ENCODE data around the gene RPS6KB1.
"Not testable (repeated sequence)": the region's sequence is repeated elsewhere in the genome, so short reads cannot be mapped to it uniquely, and the experiment has no call there.

RPS6KB1 gene

DNA sequence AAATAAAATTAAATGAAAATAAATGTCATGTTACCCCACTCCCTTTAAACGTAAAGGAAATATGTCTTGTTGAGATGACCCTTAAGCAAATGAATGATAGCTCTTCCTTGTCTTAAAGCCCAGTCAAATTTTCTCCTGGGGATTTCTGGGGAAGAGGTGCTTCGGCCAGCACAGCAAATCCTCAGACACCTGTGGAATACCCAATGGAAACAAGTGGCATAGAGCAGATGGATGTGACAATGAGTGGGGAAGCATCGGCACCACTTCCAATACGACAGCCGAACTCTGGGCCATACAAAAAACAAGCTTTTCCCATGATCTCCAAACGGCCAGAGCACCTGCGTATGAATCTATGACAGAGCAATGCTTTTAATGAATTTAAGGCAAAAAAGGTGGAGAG is 53.5 kb downstream of the RPS6KB1 start:
- DNase-seq, result not testable (repeated sequence)

DNA sequence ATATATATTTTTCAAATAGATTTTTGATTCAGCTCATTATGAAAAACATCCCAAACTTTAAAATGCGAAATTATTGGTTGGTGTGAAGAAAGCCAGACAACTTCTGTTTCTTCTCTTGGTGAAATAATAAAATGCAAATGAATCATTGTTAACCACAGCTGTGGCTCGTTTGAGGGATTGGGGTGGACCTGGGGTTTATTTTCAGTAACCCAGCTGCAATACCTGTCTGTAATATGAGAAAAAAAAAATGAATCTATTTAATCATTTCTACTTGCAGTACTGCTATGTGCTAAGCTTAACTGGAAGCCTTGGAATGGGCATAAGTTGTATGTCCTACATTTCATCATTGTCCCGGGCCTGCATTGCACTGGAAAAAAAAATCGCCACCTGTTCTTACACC is 54.4 kb downstream of the RPS6KB1 start:
- not testable (repeated sequence) for DNase-seq

DNA sequence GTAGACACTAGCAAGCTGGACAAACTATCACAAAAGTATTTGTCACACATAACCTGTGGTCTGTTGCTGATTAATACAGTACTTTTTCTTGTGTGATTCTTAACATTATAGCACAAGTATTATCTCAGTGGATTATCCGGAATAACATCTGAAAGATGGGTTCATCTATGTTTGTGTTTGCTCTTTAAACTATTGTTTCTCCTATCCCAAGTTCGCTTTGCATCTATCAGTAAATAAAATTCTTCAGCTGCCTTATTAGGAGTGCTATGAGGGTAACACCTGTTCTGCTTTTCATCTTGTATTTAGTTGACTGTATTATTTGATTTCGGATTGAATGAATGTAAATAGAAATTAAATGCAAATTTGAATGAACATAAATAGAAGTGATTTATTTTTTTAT is 57.1 kb downstream of the RPS6KB1 start:
- no peak for DNase-seq

DNA sequence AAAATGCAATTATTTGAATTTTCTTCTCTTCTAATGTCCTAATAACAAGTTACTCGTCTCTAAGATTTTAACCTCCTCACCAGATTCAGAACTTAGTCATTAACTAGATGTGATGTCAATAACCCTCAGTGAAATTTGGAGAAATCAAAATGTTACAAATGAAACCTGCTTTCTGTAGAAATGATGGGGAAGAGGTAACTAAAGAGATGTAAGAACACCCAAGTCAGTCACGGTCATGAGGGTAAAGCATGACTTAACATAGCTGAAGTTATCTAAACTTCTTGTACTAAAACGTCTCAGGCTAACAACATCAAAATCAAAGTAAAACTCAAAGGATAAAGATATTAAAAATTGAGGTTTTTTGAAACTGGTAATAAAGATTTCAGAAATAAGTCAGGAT is 61.9 kb downstream of the RPS6KB1 start:
- no peak for DNase-seq

DNA sequence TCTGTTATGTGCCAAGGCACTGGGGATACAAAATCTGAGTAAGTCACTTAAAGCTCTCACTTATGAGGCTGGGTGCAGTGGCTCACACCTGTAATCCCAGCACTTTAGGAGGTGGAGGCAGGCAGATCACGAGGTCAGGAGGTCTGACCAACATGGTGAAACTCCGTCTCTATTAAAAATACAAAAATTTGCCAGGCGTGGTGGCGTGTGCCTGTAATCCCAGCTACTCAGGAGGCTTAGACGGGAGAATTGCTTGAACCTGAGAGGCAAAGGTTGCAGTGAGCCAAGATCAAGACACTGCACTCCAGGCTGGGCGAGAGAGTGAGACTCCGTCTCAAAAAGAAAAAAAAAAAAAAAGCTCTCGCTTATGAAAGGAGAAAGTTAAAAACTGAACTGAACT is 66.7 kb downstream of the RPS6KB1 start:
- not testable (repeated sequence) for DNase-seq

DNA sequence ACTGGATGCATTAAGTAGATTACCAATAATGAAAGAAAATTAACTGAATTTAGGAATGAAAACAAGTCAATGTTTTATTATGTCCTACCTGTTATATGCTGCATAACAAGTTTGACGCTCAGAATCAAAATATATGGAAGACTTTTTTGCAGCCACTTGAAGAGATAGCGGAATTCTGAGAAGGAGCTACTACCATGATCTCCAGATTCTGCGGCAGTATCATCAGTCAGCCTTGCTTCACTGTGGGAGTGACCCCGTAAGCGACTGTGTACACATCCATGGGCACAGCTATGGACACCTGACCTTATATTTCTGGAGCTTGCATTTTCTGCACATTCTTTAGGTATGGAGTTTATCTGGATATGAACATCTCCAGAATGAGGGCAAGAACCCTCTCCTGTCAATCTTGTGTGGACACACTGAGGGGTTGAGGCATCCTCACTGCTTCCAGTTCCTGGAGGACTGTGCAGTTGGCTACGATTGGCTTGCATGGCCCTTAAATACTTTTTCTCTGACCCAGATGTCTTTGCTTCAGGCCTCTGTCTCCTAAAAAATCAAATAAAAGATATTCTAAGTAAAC is 69.9 kb downstream of the RPS6KB1 start:
- DNase-seq, result no peak

DNA sequence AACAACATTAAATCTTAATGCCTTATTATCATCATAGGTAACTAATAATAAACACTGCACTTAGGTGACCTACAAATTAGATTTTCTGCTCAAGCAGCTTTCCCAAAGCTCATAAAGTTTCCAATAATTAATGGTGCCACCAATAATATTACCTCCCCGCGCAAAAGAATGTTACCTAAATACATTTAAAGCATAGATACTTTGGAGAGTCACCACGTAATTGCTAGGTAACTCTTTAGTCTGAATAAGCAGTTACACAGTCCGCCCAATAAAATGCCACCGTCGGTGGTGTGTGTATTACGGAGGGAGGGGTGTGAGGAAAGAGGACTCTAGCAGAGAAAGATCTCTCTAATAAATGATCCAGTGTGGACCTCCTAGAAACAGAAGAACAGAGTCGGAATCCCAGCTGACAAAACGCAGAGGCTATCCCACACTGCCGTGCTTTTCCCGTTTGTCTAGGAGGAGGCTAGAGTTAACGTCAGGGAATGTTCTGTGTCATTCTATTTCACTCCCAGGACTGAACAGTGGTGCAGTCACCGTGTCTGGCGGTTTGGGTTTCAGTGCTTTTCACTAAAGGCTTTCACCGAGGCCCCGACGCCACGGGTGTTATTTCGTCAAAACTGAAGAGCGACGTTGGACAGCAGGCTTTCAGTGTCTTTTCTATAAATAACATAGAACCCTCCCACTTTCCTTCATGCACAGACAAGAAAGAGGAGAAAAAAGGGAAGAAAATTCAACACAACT is 71.0 kb downstream of the RPS6KB1 start:
- peak in 5 of 6 experiments; percentile 19 to 69 (median 54) for DNase-seq

DNA sequence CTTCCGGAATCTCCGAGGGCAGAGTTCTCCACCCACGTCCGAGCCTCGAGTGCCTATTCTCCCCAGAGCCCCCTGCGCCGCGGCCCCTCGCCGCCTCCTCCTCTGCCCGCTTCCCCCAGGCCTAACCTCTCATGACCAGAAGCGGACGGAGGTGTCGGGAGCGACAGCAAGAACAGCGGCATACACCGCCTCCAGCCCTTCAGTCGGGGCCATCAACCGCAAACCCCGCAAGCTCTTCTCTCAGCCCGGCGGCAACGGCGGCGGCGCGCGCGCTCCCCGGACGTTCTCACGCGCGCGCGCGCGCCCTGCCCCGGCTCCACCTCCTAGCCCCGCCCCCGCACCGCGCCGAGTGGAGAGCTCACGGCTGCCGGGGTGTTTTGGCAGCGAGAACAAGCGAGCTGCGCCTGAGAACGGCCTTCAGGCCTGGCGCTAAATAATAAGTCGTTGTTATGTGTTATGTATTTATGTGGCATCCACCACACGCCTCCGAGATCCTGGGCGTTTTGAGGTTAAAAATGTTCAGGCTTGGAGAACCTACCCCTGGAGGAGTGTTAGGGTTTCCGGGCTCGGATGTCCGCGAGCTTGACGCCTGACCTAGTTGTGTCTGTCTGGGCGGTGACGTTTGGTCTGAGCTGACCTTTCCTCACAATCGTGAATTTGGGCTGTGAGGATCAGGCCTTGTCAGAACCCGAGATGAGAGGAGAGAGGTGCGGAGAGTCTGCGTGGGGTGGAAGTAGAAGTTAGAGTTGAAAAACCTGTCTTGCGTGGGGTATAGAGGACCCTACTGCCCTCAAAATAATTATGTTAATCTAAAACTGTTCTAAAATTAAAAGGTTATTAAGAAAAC is 71.8 kb downstream of the RPS6KB1 start, which contains the start of gene RNFT1:
Gene RNFT1 (minus strand): TSS at position 259 of the 847 bp plus-strand sequence. CDS start 77 bp downstream, at position 182.
- DNase-seq, result peak; percentile 77 to 89 (median 83)

DNA sequence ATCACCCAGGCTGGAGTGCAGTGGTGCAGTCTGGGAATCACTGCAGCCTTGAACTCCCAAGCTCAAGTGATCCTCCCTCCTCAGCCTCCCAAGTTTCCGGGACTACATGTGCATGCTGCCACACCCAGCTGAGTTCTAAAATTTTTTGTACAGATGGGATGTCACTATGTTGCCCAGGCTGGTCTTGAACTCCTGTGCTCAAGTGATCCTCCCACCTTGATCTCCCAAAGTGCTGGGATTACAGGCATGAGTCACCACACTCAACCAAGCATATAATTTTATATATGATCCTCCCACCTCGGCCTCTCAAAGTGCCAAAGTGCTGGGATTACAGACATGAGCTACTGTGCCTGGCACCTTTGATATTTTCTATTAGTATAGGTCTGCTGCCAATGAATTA is 78.8 kb downstream of the RPS6KB1 start:
- DNase-seq, result not testable (repeated sequence)

DNA sequence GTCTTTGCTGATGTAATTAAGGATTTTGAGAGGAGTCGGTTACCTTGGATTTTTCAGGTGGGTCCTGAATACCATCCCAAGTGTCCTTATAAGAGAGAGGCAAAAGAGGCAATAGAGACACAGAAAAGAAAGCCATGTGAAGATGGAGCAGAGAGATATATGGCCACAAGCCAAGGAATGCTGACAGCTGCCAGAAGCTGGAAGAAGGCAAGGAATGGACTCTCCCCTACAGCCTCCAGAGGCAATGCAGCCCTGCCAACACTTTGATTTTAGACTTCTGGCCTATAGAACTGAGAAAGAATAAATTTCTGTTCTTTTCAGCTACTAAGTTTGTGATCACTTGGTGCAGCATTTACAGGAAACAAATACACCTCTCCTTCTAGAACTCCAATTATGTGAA is 79.9 kb downstream of the RPS6KB1 start:
- DNase-seq, result no peak

DNA sequence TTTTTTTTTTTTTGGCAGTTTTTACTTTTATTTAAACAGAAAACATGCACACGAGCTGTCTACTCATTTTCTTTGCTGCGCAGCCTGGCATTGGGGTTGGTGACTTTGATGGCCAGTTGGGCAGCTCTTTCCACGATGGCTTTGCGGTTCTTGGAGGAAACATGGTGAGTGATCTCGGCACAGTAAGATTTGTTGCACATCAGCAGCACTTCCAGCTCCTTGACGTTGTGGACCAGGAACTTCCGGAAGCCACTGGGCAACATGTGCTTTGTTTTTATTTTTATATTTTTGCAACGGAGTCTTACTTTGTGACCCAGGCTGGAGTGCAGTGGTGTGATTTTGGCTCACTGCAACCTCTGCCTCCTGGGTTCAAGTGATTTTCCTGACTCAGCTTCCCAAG is 80.6 kb downstream of the RPS6KB1 start:
- not testable (repeated sequence) for DNase-seq

DNA sequence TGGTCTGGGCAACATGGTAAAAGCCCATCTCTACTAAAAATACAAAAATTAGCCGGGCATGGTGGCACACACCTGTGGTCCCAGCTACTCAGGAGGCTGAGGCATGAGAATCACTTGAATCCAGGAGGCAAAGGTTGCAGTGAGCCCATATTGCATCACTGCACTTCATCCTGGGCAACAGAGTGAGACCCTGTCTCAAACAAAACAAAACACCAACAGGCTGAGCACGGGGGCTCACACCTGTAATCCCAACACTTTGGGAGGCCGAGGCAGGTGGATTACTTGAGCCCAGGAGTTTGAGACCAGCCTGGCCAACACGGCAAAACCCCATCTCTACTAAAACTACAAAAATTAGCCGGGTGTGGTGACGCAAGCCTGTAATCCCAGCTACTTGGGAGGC is 82.2 kb downstream of the RPS6KB1 start:
- not testable (repeated sequence) for DNase-seq

DNA sequence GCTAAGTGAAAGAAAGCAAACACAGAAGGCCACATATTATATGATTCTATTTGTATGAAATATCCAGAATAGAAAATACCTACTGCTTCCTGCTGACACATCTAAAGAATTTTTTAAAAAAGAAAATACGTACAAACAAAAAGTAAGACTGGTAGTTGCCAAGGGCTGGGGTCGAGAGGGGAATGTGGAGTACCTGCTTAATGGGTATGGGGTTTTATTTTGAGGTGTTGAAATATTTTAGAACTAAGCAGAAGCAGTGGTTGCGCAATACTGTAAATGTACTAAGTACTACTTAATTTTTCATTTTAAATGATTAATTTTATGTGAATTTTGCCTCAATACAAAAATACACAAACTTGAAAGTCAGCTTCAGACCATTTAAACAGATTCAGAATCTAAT is 103.7 kb downstream of the RPS6KB1 start:
- DNase-seq, result not testable (repeated sequence)

Measured in stimulated activated naive CD4-positive, alpha-beta T cell (primary cell).